ENCODE data around the gene PRDM16.

GRCh38 chr1:3440711-3441409, 371.9 kb downstream of the PRDM16 start:
- no peak for TF ChIP-seq POLR2AphosphoS5 (IDR thresholded peaks at IDR 0.05; ENCODE audit: low read depth, low read length)
- TF ChIP-seq EZH2 (IDR thresholded peaks at IDR 0.05), result no peak
- no peak for TF ChIP-seq SIN3A (IDR thresholded peaks at IDR 0.05; ENCODE audit: low read depth)
